IMR-90 (cell line): ENCODE results near the gene SIM2.

Experiments
- BHLHE40 ChIP-seq: fragments of 150-350 bp; IDR thresholded peaks from 2 replicates; pipeline ENCODE4 v1.6.1; 2016; ENCODE audit warnings: mild to moderate bottlenecking, low read depth, low read length
- CEBPB ChIP-seq: IDR thresholded peaks from 2 replicates; pipeline ENCODE4 v1.6.1; 2012; ENCODE audit warnings: low read depth, low read length, improper control_type of control experiment
- CHD1 ChIP-seq: IDR thresholded peaks from 2 replicates; pipeline ENCODE4 v1.6.1; 2012; ENCODE audit warnings: low read depth, low read length, improper control_type of control experiment
- FOS ChIP-seq: fragments of 150-350 bp; IDR thresholded peaks from 2 replicates; pipeline ENCODE4 v1.6.1; 2016; ENCODE audit warnings: low read depth, low read length
- MAFK ChIP-seq: IDR thresholded peaks from 2 replicates; pipeline ENCODE4 v1.6.1; 2012; ENCODE audit warnings: low read depth, low read length, improper control_type of control experiment
- MXI1 ChIP-seq: IDR thresholded peaks from 2 replicates; pipeline ENCODE4 v1.6.1; 2012; ENCODE audit warnings: low read depth, mild to moderate bottlenecking, low read length, moderate library complexity, borderline replicate concordance
- NFE2L2 ChIP-seq: fragments of 150-350 bp; IDR thresholded peaks from 2 replicates; pipeline ENCODE4 v1.6.1; 2016; ENCODE audit warnings: low read depth, mild to moderate bottlenecking, low read length
- POLR2A ChIP-seq: IDR thresholded peaks from 2 replicates; pipeline ENCODE4 v1.6.1; 2012; ENCODE audit warnings: mild to moderate bottlenecking, low read depth, low read length
- RAD21 ChIP-seq: IDR thresholded peaks from 2 replicates; pipeline ENCODE4 v1.6.1; 2012; ENCODE audit warnings: low read length, improper control_type of control experiment
- RCOR1 ChIP-seq: IDR thresholded peaks from 2 replicates; pipeline ENCODE4 v1.6.1; 2012; ENCODE audit warnings: mild to moderate bottlenecking, low read length, improper control_type of control experiment; ENCODE audit not compliant: insufficient replicate concordance
- SMC3 ChIP-seq: fragments of 150-350 bp; IDR thresholded peaks from 2 replicates; pipeline ENCODE4 v1.6.1; 2016; ENCODE audit warnings: low read depth, mild to moderate bottlenecking, antibody characterized with exemption, low read length, moderate library complexity
- USF2 ChIP-seq: fragments of 150-350 bp; IDR thresholded peaks from 2 replicates; pipeline ENCODE4 v1.6.1; 2017; ENCODE audit warnings: mild to moderate bottlenecking, antibody characterized with exemption, low read length, low read depth
- TF ChIP-seq, protein P1 (sequence below): conservative IDR thresholded peaks from 2 replicates; pipeline ENCODE4 v1.5.1; 2012; ENCODE audit warnings: mild to moderate bottlenecking, low read depth, low read length, improper control_type of control experiment
- TF ChIP-seq, protein P2 (sequence below): fragments of 150-350 bp; IDR thresholded peaks from 2 replicates; pipeline ENCODE4 v1.6.1; 2016; ENCODE audit warnings: low read depth, mild to moderate bottlenecking, low read length, moderate library complexity, borderline replicate concordance

DNA sequence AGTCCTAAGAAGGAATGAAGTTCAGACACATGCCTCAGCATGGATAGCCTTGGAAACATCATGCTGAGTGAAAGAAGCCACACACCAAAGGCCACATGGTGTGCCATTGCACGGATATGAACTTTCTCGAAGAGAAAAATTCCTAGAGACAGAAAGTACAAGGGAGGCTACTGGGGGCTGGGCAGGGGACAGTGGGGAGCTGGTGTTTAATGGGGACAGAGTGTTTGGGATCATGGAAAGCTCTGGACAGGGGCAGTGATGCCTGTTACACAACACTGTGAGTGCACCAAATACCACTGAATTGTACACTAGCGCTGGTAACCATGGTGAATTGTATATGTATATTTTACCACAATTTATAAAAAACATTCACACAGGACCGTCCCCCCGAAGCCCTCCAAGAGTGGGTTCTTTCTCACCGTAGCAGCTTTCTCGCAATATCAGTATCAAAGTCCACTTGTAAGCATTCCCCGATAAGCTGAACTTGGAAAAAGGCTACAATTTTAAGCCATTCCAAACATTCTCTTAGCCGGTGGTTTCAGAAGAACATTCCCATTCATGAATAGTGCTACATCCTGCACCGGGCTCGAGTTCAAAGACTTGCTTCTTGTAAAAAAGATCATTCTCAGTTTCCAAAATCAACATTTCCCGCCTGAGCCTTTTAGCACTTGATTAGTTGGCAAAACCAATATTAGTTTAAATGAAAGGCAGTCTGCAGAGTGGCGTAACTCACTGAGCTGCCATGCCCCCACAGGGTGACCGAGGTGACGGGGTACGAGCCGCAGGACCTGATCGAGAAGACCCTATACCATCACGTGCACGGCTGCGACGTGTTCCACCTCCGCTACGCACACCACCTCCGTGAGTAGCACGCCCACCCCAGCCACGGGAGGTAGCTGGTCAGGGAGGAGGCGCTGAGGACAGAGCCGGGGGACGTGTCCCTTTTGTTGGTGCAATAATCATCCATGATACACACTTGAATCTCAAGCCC, 31.7 kb downstream of the SIM2 start:
- TF ChIP-seq, protein P1, sequence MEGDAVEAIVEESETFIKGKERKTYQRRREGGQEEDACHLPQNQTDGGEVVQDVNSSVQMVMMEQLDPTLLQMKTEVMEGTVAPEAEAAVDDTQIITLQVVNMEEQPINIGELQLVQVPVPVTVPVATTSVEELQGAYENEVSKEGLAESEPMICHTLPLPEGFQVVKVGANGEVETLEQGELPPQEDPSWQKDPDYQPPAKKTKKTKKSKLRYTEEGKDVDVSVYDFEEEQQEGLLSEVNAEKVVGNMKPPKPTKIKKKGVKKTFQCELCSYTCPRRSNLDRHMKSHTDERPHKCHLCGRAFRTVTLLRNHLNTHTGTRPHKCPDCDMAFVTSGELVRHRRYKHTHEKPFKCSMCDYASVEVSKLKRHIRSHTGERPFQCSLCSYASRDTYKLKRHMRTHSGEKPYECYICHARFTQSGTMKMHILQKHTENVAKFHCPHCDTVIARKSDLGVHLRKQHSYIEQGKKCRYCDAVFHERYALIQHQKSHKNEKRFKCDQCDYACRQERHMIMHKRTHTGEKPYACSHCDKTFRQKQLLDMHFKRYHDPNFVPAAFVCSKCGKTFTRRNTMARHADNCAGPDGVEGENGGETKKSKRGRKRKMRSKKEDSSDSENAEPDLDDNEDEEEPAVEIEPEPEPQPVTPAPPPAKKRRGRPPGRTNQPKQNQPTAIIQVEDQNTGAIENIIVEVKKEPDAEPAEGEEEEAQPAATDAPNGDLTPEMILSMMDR, result no peak
- no peak for TF ChIP-seq POLR2A
- no peak for TF ChIP-seq RCOR1
- no peak for TF ChIP-seq MXI1
- TF ChIP-seq USF2, result no peak
- TF ChIP-seq, protein P2, sequence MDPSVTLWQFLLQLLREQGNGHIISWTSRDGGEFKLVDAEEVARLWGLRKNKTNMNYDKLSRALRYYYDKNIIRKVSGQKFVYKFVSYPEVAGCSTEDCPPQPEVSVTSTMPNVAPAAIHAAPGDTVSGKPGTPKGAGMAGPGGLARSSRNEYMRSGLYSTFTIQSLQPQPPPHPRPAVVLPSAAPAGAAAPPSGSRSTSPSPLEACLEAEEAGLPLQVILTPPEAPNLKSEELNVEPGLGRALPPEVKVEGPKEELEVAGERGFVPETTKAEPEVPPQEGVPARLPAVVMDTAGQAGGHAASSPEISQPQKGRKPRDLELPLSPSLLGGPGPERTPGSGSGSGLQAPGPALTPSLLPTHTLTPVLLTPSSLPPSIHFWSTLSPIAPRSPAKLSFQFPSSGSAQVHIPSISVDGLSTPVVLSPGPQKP, result no peak
- TF ChIP-seq SMC3, result no peak
- no peak for TF ChIP-seq RAD21
- TF ChIP-seq BHLHE40, result no peak
- TF ChIP-seq CEBPB, result no peak
- no peak for TF ChIP-seq MAFK
- no peak for TF ChIP-seq CHD1
- no peak for TF ChIP-seq NFE2L2
- no peak for TF ChIP-seq FOS
